ENCODE data around the gene LHX3. TPM values are rescaled to one million over a fixed set of nuclear protein-coding genes. Genes with fewer than 3 reads are reported as not detected.

LHX3 gene
- total RNA-seq, 2 experiments from 2014 or later, result 0.11 to 0.16 TPM

- DNase-seq, result no peak
- Histone ChIP-seq H3K9me3 (ENCODE audit: control insufficient read depth in 1 of 2, insufficient read depth in 1 of 2, low read length in 2 of 2) (peaks cover 0 to 15% of the 10 kb centered on the region in 2 experiments), H3K36me3 (ENCODE audit: insufficient read depth, low read length) (peaks cover 65% of the 10 kb centered on the region), H3K27me3 (ENCODE audit: control insufficient read depth in 1 of 2, insufficient read depth in 2 of 2, low read length in 2 of 2) (no peaks in the 10 kb centered on the region), H3K27ac (ENCODE audit: low read depth in 1 of 2, low read length in 2 of 2) (no peak overlapping the region), H3K4me3 (ENCODE audit: low read length) (no peak overlapping the region), H3K4me1 (ENCODE audit: insufficient read depth, low read length) (peaks cover 7% of the 10 kb centered on the region)
- Mint-ChIP-seq H3K4me3 (no peak overlapping the region), H3K9me3 (no peaks in the 10 kb centered on the region), H3K27me3 (no peaks in the 10 kb centered on the region), H3K4me1 (ENCODE audit: low read depth) (no peaks in the 10 kb centered on the region), H3K36me3 (ENCODE audit: low read depth) (peaks cover 89% of the 10 kb centered on the region), H3K27ac (no peak overlapping the region)
- intact Hi-C loops (cut with DNase I, micrococcal nuclease), result no loop called here
- TF ChIP-seq CTCF (IDR thresholded peaks at IDR 0.05), result no peak
- no peak for ATAC-seq (ENCODE audit: poor library complexity)
- ChIA-PET CTCF (no interaction called here), POLR2A (no interaction called here)
Observed at GRCh38 chr9:136216541-136217244, 11.8 kb upstream of the LHX3 start.

- CTCF ChIA-PET, result no interaction called here
- no peak overlapping the region for H3K4me3 ChIP-seq (ENCODE audit: low read length)
- peaks cover 73% of the 10 kb centered on the region for H3K36me3 ChIP-seq (ENCODE audit: insufficient read depth, low read length)
- TF ChIP-seq CTCF (IDR thresholded peaks at IDR 0.05), result no peak
- POLR2A ChIA-PET, result no interaction called here
- Mint-ChIP-seq H3K36me3 (ENCODE audit: low read depth) (peaks cover 77% of the 10 kb centered on the region), H3K27ac (no peak overlapping the region), H3K4me3 (no peak overlapping the region), H3K27me3 (no peaks in the 10 kb centered on the region), H3K4me1 (ENCODE audit: low read depth) (no peaks in the 10 kb centered on the region), H3K9me3 (no peaks in the 10 kb centered on the region)
- DNase-seq, result no peak
- no peaks in the 10 kb centered on the region for H3K4me1 ChIP-seq (ENCODE audit: insufficient read depth, low read length)
- no peak for ATAC-seq (ENCODE audit: poor library complexity)
- peaks cover 0 to 15% of the 10 kb centered on the region in 2 experiments for H3K9me3 ChIP-seq (ENCODE audit: control insufficient read depth in 1 of 2, insufficient read depth in 1 of 2, low read length in 2 of 2)
- H3K27ac ChIP-seq (ENCODE audit: low read depth in 1 of 2, low read length in 2 of 2), result no peak overlapping the region
- intact Hi-C loops (cut with DNase I, micrococcal nuclease), result no loop called here
- no peaks in the 10 kb centered on the region for H3K27me3 ChIP-seq (ENCODE audit: control insufficient read depth in 1 of 2, insufficient read depth in 2 of 2, low read length in 2 of 2)
Observed at GRCh38 chr9:136213733-136214132, 8.8 kb upstream of the LHX3 start.

- no peak for TF ChIP-seq CTCF (IDR thresholded peaks at IDR 0.05)
- no peak overlapping the region for H3K4me3 Mint-ChIP-seq
- ChIA-PET POLR2A (no interaction called here), CTCF (no interaction called here)
- Histone ChIP-seq H3K36me3 (ENCODE audit: insufficient read depth, low read length) (peaks cover 67% of the 10 kb centered on the region), H3K27ac (ENCODE audit: low read depth in 1 of 2, low read length in 2 of 2) (no peak overlapping the region), H3K9me3 (ENCODE audit: control insufficient read depth in 1 of 2, insufficient read depth in 1 of 2, low read length in 2 of 2) (peaks cover 0 to 15% of the 10 kb centered on the region in 2 experiments), H3K27me3 (ENCODE audit: control insufficient read depth in 1 of 2, insufficient read depth in 2 of 2, low read length in 2 of 2) (no peaks in the 10 kb centered on the region), H3K4me1 (ENCODE audit: insufficient read depth, low read length) (no peaks in the 10 kb centered on the region), H3K4me3 (ENCODE audit: low read length) (no peak overlapping the region)
- DNase-seq (no peak), ATAC-seq (ENCODE audit: poor library complexity) (no peak)
- no peaks in the 10 kb centered on the region for H3K4me1 Mint-ChIP-seq (ENCODE audit: low read depth)
- H3K27me3 Mint-ChIP-seq, result no peaks in the 10 kb centered on the region
- intact Hi-C loops (cut with DNase I, micrococcal nuclease), result no loop called here
- no peak overlapping the region for H3K27ac Mint-ChIP-seq
- peaks cover 74% of the 10 kb centered on the region for H3K36me3 Mint-ChIP-seq (ENCODE audit: low read depth)
- no peaks in the 10 kb centered on the region for H3K9me3 Mint-ChIP-seq
Observed at GRCh38 chr9:136212345-136212950, 7.5 kb upstream of the LHX3 start.
